Activated CD8-positive, alpha-beta memory T cell treated with anti-CD3 and anti-CD28 coated beads for 24 hours (primary cell): ENCODE data around the gene CDCP1.
"Not testable (repeated sequence)": the region's sequence is repeated elsewhere in the genome, so short reads cannot be mapped to it uniquely, and the experiment has no call there.

ENCODE experiments used
- DNase-seq: peaks from one replicate; pipeline ENCODE4 v3.0.0-alpha.2; 2020

CDCP1 gene

DNA sequence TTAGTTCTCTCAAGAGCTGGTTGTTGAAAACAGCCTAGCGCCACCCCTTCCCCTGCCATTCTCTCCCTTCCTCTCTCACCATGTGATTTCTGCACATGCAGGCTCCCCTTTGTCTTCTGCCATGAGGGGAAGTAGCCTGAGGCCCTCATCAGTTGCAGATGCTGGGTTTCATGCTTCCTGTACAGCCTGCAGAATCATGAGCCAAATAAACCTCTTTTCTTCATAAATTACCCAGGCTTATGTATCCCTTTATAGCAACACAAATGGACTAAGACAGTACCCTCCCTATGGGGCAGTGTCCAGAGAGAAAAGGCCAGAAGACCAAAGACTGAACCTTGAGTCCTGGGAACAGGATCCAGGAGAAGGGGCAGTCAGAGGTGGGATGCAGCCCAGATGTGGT lies 65.4 kb downstream of the CDCP1 start:
- no peak for DNase-seq

DNA sequence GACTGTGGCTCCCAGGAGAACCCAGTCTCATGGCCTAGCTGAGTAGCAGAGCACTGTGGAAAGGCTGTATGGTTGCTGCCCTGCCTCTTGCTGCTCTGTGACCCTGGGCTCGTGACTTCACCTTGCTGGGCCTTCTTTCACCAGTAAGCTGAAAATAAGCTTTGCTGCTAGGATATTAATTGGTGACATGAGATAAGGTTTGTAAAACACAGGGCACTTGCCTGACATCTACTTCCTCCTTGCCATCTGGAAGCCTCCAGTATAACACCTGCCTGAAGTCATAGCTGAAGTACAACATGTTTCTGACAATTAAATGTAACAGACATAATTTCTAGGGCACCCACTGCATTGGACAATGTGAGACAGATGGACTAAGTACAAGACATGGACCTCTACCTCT lies 66.5 kb downstream of the CDCP1 start:
- DNase-seq = no peak

DNA sequence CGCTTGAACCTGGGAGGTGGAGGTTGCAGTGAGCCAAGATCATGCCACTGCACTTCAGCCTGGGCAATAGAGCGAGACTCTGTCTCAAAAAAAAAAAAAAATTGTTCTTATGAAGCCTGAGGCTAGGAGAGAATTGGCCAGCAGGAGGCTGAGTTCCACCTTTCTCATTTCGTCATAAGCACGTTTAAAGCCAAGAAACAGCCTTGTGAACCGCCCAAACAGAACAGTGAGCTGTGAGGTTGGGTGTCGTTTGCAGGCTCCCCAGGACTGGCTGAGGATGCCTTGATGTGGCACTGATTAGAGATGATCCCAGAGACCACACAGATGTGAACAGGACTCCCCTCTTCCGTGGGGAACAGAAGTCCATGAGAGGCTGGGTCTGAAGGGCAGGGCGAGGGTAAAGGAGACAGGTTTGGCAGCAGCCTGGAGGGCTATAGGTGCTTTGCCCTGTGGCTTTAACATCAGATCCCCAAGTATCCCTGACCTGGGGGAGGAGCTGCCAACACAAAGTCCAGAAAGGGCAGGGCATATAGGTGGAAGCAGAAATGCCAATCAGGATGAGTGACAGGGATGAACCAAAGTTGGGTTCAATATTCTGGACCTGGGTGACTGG lies 67.2 kb downstream of the CDCP1 start:
- no peak for DNase-seq

DNA sequence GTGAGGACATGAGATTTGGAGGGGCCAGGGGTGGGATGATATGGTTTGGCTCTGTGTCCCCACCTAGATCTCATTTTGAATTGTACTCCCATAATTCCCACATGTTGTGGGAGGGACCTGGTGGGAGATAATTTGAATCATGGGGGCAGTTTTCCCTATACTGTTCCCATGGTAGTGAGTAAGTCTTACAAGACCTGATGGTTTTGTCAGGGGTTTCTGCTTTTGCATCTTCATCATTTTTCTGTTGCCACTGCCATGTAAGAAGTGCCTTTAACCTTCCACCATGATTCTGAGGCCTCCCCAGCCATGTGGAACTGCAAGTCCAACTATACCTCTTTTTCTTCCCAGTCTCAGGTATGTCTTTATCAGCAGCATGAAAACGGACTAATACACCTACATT lies 67.9 kb downstream of the CDCP1 start:
- not testable (repeated sequence) for DNase-seq

DNA sequence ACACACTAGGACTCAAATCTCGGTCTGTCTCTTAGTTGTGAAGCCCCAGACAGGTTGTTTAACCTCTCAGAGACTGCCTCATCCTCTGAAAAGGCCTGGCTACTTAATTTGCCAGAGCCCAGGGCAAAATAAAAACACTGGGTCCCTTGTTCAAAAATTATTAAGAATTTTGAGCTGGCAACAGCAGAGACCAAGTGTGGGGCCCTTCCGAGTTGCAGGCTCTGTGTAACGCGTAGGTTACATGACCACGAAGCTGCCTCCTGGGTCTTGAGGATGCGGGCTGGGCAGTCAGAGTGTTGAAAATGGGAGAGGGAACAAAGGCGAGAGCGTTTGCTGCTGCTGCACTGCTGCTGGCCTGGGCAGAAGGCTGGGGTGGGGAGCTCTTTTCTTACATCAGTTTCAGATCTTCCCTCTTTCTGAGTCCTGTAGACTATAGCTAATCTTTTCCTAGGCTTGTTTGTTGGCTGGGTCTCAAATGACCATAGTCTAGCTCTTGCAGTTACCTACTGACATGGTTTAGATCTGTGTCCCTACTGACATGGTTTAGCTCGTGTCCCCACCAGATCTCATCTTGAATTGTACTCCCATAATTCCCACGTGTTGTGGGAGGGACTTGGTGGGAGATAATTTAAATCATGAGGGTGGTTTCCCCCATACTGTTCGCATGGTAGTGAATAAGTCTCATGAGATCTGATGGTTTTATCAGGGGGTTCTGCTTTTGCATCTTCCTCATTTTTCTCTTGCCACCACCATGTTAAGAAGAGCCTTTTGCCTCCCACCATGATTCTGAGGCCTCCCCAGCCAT lies 70.2 kb downstream of the CDCP1 start:
- DNase-seq = no peak

DNA sequence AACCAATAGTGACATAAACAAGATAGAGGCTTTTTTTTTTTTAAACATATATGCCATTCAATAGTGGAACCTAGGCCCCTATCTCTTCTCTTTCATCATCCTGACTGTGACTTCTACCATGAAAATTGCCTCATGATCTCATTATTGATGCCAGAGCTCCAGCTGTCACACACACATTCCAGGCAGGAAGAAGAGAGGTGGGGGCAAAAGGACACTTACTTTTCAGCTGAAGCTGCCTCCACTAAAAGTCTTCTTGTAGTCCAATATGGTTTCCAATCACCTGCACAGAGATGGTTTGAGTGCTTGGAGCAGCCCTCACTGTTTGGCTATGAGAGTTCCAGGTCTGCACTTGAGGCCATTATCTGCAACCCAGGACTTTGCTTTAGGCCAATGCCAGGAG lies 75.1 kb downstream of the CDCP1 start:
- DNase-seq = no peak

DNA sequence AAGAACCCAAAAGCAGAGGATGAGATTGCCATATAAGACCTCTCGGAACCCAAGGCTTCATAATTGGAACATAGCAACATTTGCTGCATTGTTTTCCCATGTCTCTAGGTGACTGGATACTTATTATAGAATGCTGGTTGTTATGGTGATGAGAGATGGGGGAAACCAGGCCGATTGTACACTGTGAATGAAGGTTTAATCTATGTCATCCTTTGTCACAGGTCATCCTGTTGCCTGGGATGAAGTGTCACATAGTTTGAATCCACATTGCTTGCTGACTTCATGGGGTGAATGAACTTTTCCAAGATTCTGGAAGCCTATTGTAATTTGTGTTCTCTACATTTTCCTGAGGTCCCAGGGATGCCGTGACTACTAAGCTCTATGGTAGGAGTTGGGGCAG lies 78.2 kb downstream of the CDCP1 start:
- DNase-seq = no peak

DNA sequence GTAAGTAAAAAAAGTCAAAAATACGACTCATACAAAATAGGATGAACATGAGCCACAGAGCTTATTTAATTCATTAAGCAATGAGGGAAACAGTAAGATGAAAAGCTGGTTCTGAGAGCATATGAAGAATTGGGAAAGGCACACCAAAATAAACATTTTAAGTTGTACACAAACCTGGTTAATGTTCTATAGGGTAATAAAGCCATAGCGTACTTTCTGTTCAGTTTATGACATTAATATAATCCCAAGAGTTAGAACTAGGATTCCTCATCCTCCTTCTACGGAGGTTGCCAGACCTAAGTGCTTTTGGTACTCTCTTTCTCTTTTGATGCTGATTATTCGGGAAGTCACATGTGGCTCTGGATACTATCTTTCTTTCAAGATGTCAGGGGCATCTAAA lies 78.7 kb downstream of the CDCP1 start:
- no peak for DNase-seq

DNA sequence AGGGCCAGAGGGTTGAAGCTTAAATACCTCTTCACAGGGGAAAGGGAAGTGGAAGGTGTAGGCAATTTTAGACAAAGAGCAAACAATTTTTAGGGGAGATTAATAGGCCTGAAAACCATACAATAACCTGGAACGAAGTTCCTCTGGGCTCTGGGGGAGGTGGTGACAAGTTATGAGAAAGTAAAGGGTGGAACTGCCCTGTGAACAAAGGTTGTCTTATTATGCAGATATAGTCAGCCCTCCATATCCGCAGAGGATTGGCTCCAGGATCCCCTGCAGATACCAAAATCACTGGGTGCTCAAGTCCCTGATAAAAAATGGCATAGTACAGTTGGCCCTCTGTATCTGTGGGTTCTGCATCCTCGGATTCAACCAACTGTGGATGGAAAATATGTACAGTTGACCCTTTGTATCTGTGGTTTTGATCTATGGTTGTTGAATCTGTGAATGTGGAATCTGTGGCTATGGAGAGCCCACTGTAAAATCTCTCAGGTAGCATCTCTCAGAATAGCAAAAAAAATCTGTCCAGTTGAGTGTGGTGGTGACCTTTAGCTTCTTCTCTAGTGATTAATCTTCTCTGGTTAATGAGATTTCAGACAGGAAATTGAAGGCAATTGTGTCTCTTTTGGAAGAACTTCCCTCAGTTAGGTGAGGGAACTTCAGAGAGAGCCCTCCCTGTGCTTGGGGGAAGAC lies 79.9 kb downstream of the CDCP1 start:
- DNase-seq = no peak

DNA sequence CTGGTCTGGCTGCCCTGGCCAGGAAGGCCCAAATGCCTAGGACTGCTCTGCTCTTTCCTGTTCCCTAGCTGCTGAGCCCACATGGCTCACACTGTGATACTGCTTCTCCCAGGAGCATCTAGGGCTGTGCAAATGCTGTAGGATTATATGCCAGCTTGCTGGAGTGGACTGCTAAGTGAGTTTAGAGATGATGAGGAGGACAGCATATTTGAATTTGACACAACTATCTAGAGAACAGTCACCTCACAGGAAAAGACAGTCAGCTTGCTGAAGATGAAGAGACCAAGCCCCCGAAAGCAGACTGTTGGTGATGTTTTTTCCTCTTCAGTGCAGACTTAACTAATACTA lies 80.8 kb downstream of the CDCP1 start:
- no peak for DNase-seq

DNA sequence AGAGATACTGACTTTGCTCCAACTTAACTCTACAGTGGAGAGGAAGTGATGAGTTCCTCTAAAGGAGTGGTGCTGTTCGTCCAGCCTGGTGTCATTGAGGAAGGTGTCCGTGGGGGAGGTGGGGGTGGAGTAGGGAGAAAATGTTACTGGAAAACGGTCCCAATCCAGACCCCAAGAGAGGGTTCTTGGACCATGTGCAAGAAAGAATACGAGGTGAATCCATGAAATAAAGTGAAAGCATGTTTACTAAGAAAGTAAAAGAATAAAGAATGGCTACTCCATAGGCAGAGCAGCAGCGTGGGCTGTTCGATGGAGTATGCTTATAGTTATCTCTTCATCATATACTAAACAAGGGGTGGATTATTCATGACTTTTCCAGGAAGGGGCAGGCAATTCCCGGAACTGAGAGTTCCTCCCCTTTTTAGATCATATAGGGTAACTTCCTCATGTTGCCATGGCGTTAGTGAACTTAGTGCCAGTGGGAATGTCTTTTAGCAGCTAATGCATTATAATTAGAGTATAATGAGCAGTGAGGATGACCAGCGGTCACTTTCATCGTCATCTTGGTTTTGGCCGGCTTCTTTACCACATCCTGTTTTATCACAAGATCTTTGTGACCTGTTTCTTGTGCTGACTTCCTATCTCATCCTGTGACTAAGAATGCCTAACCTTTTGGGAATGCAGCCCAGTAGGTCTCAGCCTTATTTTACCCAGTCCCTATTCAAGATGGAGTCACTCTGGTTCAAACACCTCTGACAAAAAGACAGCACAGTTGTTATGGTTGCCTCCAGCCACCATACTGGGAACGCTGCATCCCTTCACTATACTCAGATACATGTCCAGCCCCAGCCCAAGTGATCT lies 81.4 kb downstream of the CDCP1 start:
- peak; percentile 70 for DNase-seq

DNA sequence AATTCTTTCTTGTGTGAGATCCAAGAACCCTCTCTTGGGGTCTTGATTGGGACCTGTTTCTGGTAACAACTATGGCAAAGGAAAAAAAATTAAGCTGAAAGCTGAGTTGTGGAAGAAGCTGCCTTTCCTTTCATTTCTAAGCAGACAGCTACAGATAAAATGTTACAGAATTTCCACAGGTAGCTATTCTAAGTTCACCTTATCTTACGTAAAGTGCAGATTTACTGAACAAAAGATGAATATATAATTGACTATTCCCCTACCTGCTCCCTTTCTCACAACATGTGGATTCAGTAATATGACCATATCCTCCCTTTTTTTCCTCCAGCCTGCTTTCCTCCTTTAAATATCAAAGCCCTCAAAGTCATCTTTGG lies 83.5 kb downstream of the CDCP1 start:
- no peak for DNase-seq

DNA sequence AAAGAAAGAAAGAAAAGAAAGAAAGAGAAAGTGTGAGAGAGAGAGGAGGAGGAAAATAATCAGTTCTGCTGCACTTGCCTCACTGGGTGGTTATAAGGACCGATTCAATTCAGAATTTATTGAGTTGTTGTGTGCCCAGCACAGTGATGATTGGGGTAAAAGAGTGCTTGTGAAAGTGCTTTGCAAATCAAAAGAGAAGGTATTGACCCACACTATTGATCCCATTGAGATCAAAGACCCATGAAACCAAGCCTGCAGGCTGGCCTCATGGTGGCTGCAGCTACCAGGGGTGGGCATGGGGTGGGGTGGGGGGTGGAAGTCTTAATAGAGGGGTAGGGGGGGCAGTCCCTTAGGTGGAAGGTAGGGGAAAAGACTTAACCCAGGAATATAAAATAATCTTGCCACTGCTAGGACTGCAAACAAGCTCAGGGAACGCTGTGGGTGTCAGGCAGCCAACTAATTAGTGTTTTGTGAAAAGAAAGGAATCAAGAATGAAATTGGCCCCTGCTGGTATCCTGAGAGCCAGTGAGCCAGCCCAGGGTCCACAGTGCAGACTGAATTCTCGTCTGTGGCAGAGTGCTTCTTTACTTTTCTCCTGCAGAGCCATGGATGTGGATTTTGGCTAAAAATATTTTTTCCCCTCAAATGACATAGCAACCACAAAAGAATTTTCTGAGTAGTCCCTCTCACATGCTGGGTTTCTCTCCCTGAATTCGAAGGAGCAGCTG lies 85.8 kb downstream of the CDCP1 start:
- no peak for DNase-seq

DNA sequence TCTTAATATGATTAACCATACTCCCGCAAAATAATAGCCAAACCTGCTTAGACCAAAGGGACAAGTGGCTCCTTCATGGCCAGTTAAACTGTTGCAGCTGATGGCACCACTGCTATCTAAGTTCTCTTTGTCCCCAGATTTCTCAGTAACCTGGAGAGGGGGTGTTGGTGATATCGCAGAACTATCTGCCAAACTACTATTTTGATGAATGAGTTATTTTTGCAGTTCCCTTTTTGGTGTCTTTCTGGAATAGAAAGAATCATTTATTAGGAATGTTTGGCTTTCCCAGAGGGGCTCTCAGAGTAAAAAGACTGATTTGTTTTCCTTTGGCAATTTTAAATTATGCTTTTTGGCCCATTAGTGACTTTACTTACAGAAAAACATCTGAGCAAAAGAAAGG lies 87.0 kb downstream of the CDCP1 start:
- DNase-seq = no peak

DNA sequence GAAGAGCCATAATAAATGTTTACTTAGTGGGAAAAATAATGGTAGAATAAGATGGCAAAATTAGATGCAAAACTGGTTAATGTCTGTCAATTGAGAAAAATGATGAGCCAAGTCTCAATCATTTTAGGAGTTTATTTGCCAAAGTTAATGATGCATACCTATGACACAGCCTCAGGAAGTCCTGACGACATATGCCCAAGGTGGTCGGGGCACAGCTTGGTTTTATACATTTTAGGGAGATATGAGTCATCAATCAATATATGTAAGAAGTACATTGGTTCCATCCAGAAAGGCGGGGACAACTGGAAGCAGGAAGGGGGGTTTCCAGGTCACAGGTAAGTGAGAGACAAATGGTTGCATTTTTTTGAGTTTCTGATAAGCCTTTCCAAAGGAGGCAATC lies 88.6 kb downstream of the CDCP1 start:
- DNase-seq = no peak

DNA sequence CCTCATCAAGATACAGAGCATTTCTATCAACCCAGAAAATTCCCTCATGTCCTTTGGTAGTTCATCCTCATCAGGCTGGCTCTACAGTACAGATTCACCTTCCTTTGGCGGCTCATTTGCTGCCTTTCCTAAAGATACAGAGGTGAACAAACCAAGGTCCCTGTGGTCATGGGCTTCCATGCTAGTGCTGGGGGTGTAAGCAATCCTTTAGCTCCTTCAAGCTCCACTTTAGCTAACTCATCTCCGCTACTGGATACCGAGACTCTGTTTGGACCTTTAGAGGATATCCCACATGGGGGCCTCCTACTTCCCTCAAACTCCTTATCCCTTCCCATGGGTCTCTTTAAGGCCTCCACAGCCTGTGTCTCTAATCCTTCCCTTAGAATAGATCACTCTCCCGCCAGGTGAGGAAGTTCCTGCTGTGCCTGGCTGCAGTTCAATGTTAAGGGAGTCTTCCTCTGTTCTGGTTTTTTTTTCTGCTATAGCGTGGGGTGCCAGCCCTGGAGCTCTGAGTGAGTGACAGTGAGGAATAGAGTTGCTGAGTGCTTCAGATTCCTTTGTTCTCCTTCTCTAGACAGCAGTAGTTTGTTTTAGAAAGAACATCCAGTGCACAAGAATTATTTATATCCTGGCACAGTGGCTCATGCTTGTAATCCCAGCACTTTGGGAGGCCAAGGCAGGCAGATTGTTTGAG lies 89.4 kb downstream of the CDCP1 start:
- DNase-seq = no peak

DNA sequence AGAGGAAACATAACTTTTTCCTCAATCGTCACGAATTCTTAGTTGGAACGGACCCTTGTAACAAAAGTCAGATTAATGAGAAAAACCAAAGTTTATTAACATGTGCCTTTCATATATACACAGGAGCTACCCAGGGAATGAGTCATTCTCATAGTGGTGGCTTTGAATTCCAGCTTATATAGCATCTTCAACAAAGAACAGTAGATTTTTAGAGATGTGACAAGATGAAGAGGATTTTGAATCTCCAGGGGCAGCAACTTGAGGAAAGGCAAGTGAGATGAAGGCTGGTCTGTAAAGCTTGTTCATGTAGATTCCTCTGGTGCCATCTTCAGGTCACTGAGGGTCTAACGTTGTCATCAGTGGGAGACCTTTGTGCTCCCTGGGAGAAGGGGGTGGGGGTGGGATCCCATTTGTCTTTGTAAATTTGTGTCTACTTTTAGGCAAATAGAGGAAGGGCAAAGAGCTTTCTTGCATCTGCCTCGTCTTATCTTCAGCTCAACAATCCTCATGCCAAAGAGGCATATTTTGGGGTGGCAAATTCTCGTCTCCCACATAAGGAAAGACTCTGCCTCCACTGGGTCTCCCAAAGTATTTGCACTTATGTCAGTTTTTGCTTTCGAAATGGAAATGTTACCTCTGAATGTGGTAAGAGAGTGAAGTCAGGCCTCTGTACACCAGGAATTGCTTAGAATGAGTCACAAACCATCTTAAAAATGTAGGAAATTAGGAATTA lies 90.6 kb downstream of the CDCP1 start:
- DNase-seq = no peak

DNA sequence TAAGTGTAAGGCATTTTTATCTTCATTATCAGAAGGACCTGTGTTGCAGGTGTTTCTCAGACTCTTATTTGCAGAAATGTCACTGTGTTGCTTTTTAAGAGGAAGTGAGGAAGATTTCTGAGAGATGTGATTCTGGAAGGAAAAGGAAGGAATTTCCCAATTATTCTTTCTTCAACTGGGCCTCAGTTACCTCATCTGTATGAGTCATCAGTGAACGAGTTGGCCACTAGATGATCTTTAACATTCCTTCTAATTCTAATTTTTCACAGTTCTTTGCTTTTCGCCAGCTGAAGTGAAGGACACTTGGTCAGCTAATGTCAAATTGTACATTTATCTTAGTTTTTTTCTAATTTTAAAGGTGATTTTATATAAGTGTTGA lies 91.2 kb downstream of the CDCP1 start:
- DNase-seq = no peak

DNA sequence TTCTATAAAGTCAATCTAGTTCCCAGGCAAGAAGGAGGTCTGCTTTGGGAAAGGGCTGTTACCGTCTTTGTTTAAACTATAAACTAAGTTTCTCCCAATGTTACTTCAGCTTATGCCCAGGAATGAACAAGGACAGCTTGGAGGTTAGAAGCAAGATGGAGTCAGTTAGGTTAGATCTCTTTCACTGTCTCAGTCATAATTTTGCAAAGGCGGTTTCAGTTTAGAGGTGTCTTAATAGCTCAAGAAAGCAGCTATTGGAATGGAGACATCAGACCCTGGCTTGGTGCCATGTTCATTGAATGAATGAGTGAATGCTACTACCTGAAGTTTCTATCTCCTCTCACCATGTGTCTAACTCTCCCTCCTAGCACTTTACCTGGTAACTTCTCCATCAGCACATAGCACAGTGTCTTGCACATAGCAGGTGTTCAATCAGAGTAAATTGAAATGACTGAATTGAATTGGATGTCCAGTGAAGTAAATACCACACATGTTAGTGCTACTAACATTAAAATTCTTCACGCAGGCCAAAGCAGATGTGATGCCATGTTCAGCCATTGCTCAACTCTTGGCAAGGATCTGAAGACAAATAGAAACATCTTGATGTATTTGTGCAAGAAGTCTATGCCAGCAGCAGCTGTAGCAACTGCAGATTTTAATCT lies 91.9 kb downstream of the CDCP1 start:
- no peak for DNase-seq

DNA sequence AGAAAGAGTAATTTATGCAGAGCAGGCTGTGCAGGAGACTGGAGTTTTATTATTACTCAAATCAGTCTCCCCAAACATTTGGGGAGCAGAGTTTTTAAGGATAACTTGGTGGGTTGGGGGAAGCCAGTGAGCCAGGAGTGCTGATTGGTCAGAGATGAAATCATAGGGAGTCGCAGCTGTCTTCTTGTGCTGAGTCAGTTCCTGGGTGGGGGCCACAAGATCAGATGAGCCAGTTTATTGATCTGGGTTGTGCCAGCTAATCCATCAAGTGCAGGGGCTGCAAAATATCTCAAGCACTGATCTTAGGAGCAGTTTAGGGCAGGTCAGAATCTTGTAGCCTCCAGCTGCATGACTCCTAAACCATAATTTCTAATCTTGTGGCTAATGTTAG lies 92.4 kb downstream of the CDCP1 start:
- not testable (repeated sequence) for DNase-seq

DNA sequence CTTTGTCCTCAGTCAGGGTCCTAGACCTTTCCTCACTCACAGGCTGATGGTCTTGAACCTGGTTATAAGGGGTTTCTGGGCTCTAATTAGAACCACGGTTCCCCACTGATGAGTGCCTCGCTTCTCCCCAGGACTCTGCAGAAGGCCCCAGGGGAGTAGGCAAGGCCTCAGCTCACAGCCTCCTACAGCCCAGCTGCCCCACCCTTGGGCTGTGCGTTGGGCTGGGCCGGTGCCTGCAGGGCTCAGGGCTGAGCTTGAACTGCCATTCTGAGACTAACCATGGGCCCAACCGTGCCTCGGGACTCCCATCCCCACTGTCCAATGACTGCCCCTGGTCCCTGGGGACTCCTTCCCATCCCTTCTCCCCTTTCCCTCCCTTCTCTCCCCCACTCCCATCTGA lies 94.5 kb downstream of the CDCP1 start:
- no peak for DNase-seq
